ENCODE data around the gene GHRL. TPM values are rescaled to one million over a fixed set of nuclear protein-coding genes. Genes with fewer than 3 reads are reported as not detected.
A peak's percentile ranks its signal among the peaks of the same experiment; 100 is the strongest.

The GHRL gene
- total RNA-seq, 6 donors from 2014 or later = 1.1 to 14.7 (median 1.8) TPM

DNA sequence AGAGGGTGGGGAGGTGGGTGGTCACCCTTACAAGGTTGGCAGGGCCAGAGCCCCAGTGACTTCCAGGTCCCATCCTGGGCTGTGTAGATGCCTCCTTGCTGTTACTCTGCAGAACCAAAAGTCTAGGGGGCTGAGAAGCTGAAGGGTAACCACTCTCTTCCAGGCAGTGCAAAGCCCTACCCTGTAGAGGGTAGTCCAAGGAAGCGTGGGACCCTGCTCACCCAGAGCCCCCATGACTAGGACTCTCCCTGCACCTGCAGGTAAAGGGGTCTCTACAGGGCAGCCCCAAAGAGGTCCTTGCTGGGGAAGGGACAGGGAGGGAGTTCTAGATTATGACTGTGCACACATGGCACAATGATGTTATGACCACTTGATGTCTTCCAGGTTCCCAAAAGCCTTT, 14.2 kb downstream of the GHRL start:
- Histone ChIP-seq H3K9me3 (no peaks in the 10 kb centered on the region), H3K36me3 (peaks cover 17 to 83% (median 57%) of the 10 kb centered on the region in 4 donors), H3K4me1 (peaks cover 11 to 16% (median 13%) of the 10 kb centered on the region in 4 donors), H3K27me3 (no peaks in the 10 kb centered on the region), H3K27ac (peak overlapping the region in 1 of 4 donors; percentile 22), H3K4me3 (no peak overlapping the region)
- 80% methylated on average over 1 of the region's 1 CpG; no CpG with 5 or more reads in 1 of the 2 donors for WGBS, 2 donors
- TF ChIP-seq POLR2AphosphoS5 (IDR thresholded peaks at IDR 0.05) (no peak), POLR2A (IDR thresholded peaks at IDR 0.05) (no peak), EP300 (IDR thresholded peaks at IDR 0.05) (no peak)
- TF ChIP-seq, protein P1, sequence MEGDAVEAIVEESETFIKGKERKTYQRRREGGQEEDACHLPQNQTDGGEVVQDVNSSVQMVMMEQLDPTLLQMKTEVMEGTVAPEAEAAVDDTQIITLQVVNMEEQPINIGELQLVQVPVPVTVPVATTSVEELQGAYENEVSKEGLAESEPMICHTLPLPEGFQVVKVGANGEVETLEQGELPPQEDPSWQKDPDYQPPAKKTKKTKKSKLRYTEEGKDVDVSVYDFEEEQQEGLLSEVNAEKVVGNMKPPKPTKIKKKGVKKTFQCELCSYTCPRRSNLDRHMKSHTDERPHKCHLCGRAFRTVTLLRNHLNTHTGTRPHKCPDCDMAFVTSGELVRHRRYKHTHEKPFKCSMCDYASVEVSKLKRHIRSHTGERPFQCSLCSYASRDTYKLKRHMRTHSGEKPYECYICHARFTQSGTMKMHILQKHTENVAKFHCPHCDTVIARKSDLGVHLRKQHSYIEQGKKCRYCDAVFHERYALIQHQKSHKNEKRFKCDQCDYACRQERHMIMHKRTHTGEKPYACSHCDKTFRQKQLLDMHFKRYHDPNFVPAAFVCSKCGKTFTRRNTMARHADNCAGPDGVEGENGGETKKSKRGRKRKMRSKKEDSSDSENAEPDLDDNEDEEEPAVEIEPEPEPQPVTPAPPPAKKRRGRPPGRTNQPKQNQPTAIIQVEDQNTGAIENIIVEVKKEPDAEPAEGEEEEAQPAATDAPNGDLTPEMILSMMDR (IDR thresholded peaks at IDR 0.05) = no peak
- peak in 1 of 2 donors; percentile 53 for ATAC-seq (ENCODE audit: low FRiP score in 2 of 2)
- DNase-seq = no peak

DNA sequence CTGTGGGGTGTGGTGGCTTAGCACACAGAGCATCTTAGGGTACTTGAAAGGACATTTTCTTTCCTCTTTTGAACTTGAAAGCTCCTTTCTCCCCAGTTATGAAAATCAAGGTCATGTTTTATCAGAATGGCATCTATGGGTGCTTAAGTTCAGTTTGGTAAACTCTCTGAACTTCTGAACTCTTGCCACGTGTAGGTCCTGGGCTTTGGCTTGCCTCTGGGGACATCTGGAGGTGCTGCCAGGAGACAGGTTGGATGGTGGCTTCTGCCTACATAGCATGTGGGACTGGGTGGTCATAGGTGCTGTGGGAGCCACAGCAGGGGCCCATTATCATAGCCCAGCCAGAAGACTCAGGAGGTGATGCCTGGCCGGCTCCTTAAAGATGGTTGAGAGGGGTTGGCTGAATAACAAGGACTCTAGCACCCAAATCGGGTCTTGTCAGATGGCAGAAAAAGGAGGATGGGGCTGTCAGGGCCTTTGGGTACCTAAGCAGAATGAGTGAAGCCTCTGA, 15.6 kb downstream of the GHRL start:
- Histone ChIP-seq H3K27ac (no peak overlapping the region), H3K36me3 (peaks cover 17 to 82% (median 55%) of the 10 kb centered on the region in 4 donors), H3K27me3 (no peaks in the 10 kb centered on the region), H3K4me1 (peaks cover 18 to 28% (median 20%) of the 10 kb centered on the region in 4 donors), H3K4me3 (no peak overlapping the region), H3K9me3 (no peaks in the 10 kb centered on the region)
- ATAC-seq (ENCODE audit: low FRiP score in 2 of 2) = no peak
- TF ChIP-seq POLR2AphosphoS5 (IDR thresholded peaks at IDR 0.05) (no peak), EP300 (IDR thresholded peaks at IDR 0.05) (no peak), POLR2A (IDR thresholded peaks at IDR 0.05) (no peak)
- TF ChIP-seq, protein P1 (IDR thresholded peaks at IDR 0.05) = no peak
- 82 to 89% methylated on average over 3 of the region's 3 CpGs for WGBS, 2 donors
- no peak for DNase-seq

DNA sequence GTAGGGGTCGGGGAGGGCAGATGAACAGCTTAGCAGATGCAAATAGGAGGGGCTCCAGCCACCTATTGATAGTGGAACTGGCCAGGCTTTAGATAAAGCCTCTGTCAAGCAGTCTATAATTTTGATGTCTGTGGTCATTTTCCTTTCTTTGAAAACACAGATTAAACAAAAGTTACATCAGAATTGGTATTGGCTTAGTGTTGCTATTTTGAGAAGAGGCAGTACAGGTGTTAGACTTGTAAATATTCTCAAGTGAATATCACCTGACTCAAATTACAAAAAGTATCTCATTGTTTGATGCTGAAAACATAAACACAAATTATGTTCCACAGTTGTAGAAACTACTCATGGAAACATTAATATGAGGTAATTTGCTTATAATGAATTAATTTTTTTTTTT, 18.1 kb downstream of the GHRL start:
- no peaks in the 10 kb centered on the region for H3K27me3 ChIP-seq
- H3K4me3 ChIP-seq = no peak overlapping the region
- TF ChIP-seq POLR2A (IDR thresholded peaks at IDR 0.05) (no peak), EP300 (IDR thresholded peaks at IDR 0.05) (no peak), POLR2AphosphoS5 (IDR thresholded peaks at IDR 0.05) (no peak)
- TF ChIP-seq, protein P1 (IDR thresholded peaks at IDR 0.05) = no peak
- H3K27ac ChIP-seq = no peak overlapping the region
- 75 to 85% methylated on average over 1 of the region's 1 CpG for WGBS, 2 donors
- H3K4me1 ChIP-seq = peaks cover 18 to 28% (median 20%) of the 10 kb centered on the region in 4 donors
- H3K36me3 ChIP-seq = peaks cover 22 to 82% (median 58%) of the 10 kb centered on the region in 4 donors
- no peak for ATAC-seq (ENCODE audit: low FRiP score in 2 of 2)
- DNase-seq = no peak
- H3K9me3 ChIP-seq = no peaks in the 10 kb centered on the region

DNA sequence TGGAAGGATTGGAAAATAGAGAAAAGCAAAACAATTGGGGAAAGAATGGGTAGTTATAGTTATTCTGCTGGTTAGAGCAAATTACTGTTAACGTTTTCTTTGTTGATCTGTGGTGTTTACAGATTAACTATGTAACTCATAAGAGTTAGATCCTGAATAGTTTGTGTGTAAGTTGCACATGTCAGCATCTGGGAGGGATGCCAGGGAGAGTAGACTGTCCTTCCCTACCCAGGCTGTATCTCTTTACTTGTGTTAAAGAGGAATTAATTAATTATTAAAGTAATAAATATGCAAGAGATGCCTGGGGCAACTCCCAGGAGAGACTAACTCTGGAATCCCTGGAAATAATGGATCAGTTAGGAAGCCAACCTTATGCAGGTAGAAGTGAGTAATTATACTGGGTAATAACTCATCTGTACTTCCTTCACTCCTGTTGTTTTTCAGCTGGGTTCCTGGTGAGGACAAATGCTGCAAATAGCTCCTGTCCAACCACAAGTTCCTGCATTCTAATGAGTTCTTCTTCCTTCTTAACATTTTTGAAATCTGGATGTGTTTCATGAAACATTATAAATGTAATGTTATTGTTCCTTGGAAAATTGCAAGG, 18.9 kb downstream of the GHRL start:
- 3 to 16% methylated on average over 1 of the region's 1 CpG for WGBS, 2 donors
- Histone ChIP-seq H3K27me3 (no peaks in the 10 kb centered on the region), H3K36me3 (peaks cover 25 to 81% (median 54%) of the 10 kb centered on the region in 4 donors), H3K4me1 (peaks cover 18 to 28% (median 20%) of the 10 kb centered on the region in 4 donors), H3K27ac (no peak overlapping the region), H3K9me3 (no peaks in the 10 kb centered on the region), H3K4me3 (no peak overlapping the region)
- ATAC-seq (ENCODE audit: low FRiP score in 2 of 2) = no peak
- no peak for DNase-seq
- no peak for TF ChIP-seq POLR2AphosphoS5 (IDR thresholded peaks at IDR 0.05)
- TF ChIP-seq POLR2A (IDR thresholded peaks at IDR 0.05) = no peak
- TF ChIP-seq, protein P1 (IDR thresholded peaks at IDR 0.05) = no peak
- TF ChIP-seq EP300 (IDR thresholded peaks at IDR 0.05) = no peak

All from upper lobe of left lung (tissue), 6 donors.